PC-9 (cell line): Measurements from ENCODE around the gene EPB41L4B.

Experiments
- EZH2 ChIP-seq: fragments of 200-600 bp; sonication (generic); IDR thresholded peaks from 2 replicates; pipeline ENCODE4 v1.8.0; 2017; ENCODE audit warnings: antibody characterized with exemption, low read depth
- TF ChIP-seq, protein P1 (sequence below): fragments of 200-600 bp; sonication (generic); conservative IDR thresholded peaks from 2 replicates; pipeline ENCODE4 v1.6.1; 2017; ENCODE audit warnings: mixed run types, antibody characterized with exemption, mild to moderate bottlenecking, moderate library complexity

DNA sequence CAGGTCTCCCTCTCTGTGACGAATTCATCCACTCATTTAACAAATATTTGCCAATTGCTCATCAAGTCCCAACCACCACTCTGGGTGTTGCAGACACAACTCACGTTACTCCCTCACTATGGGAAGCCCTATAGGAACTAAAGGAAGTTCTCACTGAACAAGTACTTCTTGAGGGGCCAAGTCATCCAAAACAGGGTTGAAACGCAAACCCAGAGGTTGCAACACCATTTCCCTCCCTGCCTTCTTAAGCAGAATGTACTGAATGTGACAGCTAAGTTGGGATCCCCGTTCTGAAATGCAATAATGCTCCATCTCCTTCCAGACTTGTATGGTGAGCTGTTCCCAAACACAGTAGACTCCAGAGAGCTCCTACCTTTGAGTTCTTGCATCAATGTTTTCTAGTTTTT is 34.3 kb downstream of the EPB41L4B start:
- TF ChIP-seq, protein P1, sequence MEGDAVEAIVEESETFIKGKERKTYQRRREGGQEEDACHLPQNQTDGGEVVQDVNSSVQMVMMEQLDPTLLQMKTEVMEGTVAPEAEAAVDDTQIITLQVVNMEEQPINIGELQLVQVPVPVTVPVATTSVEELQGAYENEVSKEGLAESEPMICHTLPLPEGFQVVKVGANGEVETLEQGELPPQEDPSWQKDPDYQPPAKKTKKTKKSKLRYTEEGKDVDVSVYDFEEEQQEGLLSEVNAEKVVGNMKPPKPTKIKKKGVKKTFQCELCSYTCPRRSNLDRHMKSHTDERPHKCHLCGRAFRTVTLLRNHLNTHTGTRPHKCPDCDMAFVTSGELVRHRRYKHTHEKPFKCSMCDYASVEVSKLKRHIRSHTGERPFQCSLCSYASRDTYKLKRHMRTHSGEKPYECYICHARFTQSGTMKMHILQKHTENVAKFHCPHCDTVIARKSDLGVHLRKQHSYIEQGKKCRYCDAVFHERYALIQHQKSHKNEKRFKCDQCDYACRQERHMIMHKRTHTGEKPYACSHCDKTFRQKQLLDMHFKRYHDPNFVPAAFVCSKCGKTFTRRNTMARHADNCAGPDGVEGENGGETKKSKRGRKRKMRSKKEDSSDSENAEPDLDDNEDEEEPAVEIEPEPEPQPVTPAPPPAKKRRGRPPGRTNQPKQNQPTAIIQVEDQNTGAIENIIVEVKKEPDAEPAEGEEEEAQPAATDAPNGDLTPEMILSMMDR = no peak
- TF ChIP-seq EZH2 = no peak
